ENCODE data around the gene SPNS2.

Gene SPNS2, protein sequence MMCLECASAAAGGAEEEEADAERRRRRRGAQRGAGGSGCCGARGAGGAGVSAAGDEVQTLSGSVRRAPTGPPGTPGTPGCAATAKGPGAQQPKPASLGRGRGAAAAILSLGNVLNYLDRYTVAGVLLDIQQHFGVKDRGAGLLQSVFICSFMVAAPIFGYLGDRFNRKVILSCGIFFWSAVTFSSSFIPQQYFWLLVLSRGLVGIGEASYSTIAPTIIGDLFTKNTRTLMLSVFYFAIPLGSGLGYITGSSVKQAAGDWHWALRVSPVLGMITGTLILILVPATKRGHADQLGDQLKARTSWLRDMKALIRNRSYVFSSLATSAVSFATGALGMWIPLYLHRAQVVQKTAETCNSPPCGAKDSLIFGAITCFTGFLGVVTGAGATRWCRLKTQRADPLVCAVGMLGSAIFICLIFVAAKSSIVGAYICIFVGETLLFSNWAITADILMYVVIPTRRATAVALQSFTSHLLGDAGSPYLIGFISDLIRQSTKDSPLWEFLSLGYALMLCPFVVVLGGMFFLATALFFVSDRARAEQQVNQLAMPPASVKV

DNA sequence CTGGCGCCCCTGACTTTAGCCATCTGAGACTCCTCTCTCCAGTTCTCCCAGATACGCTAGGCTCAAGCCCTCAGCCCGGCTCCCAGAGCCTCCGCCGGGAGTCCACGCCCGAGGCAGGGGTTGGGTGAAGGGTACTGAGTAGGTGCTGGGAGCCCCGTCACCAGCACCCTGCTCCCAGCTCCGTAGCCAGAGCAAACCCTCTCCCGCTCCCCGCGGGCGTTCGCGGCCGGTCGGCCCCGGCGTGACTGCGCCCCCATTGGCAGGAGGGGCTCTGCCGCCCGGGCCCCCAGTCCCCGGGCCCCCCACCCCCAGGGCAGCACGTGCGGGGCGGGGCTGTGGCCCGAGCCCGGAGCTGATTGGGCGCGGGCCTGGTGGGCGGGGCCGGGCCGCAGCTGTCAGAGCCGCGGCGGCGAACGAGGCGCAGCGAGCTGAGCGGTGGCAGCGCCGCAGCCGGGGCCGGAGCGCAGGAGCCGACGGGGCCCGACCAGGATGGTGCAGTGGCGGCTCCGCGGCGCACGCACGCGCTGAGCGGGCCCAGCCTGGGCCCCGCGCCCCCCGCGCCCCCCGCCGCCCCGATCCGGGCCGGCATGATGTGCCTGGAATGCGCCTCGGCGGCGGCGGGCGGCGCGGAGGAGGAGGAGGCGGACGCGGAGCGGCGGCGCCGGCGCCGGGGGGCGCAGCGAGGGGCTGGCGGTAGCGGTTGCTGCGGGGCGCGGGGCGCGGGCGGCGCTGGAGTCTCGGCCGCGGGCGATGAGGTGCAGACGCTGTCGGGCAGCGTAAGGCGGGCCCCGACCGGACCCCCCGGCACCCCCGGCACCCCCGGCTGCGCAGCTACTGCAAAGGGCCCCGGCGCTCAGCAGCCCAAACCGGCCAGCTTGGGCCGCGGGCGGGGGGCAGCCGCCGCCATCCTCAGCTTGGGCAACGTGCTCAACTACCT, at the start of gene SPNS2:
Gene SPNS2, plus strand, starts transcription at position 421 of the 937 bp plus-strand sequence. Its CDS starts 167 bp downstream, at position 588.
- DNase-seq (ENCODE audit: low spot score), result peak; percentile 50

- no peak for DNase-seq (ENCODE audit: low spot score)
Observed at GRCh38 chr17:4449736-4450135, 48.9 kb upstream of the SPNS2 start.

GRCh38 chr17:4450710-4451316, 47.9 kb upstream of the SPNS2 start:
- no peak for DNase-seq (ENCODE audit: low spot score)

DNA sequence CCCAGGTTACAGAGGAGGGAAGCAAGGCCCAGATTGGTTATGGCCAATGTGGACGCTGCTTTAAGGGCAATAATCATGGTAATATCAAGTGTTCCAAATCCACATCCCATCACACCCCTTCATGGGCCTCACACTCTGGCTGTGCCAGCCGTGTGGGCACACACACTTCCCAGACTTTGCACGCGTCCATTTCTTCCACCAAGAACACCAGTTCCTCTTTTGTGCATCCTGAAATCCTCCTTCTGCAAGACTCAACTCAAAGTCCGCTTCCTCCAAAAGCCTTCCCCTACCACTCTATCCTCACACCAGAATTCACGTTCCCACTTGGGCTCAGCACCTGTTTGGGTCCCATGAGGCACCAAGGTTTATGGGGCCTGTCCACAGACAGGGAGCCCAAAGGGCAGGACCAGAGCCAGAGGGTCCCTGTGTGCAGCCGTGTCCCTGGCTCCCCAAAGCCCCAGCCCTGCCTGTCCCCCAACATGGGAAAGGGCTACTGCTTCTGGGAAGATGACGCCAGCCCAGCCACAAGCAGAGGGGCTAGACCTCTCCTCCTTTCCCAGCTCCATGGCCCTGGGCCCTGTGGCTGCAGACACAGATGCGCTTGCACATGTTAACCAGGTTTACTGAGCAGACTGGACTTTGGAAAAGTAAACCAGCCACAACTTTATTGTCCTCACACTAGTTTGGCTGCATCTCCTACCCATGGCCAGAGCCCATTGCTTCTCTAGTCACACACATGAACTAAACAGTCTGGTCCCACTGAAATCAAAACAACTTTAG, 44.7 kb upstream of the SPNS2 start:
- DNase-seq (ENCODE audit: low spot score), result no peak

DNA sequence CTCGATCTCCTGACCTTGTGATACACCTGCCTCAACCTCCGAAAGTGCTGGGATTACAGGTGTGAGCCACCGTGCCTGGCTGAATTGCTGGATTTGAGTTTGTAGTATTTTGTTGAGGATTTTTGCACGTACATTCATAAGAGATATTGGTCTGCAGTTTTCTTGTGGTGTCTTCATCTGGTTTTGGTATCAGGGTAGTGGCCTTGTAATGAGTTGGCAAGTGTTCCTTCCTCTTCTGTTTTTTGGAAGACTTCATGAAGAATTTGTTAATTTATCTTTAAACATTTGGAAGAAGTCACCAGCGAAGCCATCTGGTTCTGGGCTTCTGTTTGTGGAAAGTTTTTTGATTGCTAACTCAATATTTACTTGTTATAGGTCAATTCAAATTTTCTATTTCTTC, 38.0 kb upstream of the SPNS2 start:
- DNase-seq (ENCODE audit: low spot score), result no peak

DNA sequence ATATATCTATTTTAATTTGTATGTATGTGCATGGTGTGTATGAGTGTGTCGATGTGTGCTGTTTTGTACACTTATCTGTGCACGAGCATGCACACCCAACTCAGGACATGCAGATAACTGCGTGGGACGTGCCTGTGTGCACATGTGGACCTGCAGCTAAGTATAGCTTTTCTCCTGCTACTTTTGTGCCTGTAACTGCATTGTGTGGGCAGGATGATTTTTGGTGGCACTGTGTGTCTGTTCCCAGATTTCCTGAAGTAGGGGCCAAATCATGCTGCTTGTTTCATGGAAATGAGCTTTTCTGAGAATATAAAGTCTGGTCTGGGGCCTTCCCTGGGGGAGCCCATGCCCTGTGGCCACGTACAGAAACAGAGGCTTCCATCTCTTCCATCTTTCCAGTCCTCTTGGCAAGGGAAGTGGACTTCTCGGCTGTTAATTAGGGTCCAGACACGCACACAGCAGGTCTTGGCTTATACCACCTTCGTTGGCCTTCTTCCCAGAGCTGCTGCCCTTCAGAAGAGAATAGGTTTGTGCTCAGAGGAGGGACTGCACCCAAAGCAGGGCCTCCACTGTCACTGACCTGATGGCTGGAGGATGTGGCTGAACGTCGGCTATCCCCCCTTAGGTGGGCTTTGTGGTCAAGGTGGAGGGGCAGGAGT, 34.7 kb upstream of the SPNS2 start:
- no peak for DNase-seq (ENCODE audit: low spot score)

- DNase-seq (ENCODE audit: low spot score), result no peak
Observed at GRCh38 chr17:4465786-4466185, 32.9 kb upstream of the SPNS2 start.

DNA sequence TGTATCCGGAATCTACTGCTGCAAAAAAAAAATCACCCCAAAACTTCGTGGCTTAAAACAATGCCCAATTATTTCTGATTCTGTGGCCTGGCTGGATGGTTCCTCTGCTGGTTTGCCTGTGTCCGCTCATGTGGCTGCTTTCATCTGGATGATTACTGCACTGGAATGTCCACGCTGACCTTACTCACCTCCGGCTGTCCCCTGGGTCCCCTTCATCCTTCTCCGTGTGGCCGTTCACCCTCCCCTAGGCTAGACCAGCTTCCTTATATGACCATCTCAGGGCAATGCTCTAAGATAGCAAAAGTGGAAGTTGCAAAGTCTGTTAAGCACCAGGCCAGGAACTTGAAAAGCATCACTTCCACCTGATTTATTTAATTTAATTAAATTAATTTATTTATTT, 31.4 kb upstream of the SPNS2 start:
- DNase-seq (ENCODE audit: low spot score), result no peak

- no peak for DNase-seq (ENCODE audit: low spot score)
Observed at GRCh38 chr17:4469552-4469951, 29.1 kb upstream of the SPNS2 start.

- no peak for DNase-seq (ENCODE audit: low spot score)
Observed at GRCh38 chr17:4472286-4472685, 26.4 kb upstream of the SPNS2 start.

DNA sequence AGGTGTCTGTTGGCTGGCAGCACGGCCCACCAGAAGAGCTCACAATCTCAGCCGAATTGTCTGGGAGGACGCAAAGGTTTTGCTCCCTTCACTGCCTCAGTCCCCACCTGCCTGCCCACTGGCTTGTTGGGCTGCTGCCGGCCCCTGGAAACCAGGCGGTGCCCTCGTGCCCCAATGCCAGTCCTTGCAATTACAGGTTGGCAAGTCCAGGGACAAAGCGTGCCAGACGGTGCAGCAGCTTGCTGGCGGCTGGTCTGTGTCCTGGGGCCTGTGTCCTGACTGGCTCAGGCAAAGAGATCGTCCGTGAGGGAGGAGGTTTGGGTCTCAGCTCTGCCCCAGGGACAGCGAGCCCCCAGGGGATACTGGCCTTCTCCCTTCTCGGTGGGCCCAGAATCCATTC, 24.6 kb upstream of the SPNS2 start:
- DNase-seq (ENCODE audit: low spot score), result no peak

- DNase-seq (ENCODE audit: low spot score), result no peak
Observed at GRCh38 chr17:4475001-4475400, 23.7 kb upstream of the SPNS2 start.

- no peak for DNase-seq (ENCODE audit: low spot score)
Observed at GRCh38 chr17:4475463-4475862, 23.2 kb upstream of the SPNS2 start.

DNA sequence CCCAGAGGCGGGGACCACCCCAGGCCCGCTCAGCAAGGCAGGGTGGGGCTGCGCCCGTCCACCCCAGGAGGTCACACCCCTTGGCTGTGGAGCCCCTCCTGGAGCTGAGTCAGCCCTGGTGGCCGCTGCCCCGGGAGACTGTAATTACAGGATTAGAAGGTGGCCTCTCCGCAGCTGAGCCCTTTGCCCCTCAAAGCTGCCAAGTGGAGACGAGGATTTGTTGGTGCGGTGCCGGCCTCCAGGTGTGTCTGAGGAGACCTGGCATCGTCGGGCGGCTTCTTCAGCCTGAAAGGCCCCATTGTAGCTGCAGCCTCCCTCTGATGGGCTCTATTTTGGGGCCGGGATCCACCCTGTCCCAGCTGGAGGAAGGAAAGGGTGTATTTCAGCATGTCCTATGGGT, 22.7 kb upstream of the SPNS2 start:
- no peak for DNase-seq (ENCODE audit: low spot score)

GRCh38 chr17:4476511-4477070, 22.1 kb upstream of the SPNS2 start:
- peak; percentile 68 for DNase-seq (ENCODE audit: low spot score)

- no peak for DNase-seq (ENCODE audit: low spot score)
Observed at GRCh38 chr17:4477255-4477791, 21.4 kb upstream of the SPNS2 start.

GRCh38 chr17:4478318-4478830, 20.3 kb upstream of the SPNS2 start:
- DNase-seq (ENCODE audit: low spot score), result no peak

GRCh38 chr17:4479340-4479981, 19.2 kb upstream of the SPNS2 start:
- DNase-seq (ENCODE audit: low spot score), result no peak

- no peak for DNase-seq (ENCODE audit: low spot score)
Observed at GRCh38 chr17:4479982-4480751, 18.5 kb upstream of the SPNS2 start.

Measured in LoVo (cell line).